B cell (primary cell): ENCODE data around the gene VAMP4. TPM values are rescaled to one million over a fixed set of nuclear protein-coding genes. Genes with fewer than 3 reads are reported as not detected.
A peak's percentile ranks its signal among the peaks of the same experiment; 100 is the strongest.
"Not testable (repeated sequence)": the region's sequence is repeated elsewhere in the genome, so short reads cannot be mapped to it uniquely, and the experiment has no call there.

Experiments
- ATAC-seq: fragments of 200-7000 bp; cut with Tn5 transposase; one replicate; pipeline ENCODE4 v1.10.0; 2021; ENCODE audit warnings: low read depth, mild to moderate bottlenecking, moderate number of reproducible peaks, moderate library complexity
- CTCF ChIA-PET: fragments of 350-600 bp; sonication (Branson Sonifier 250); formaldehyde crosslinking; loops from one replicate; lab custom pipeline; 2021; ENCODE audit warnings: antibody characterized with exemption, inconsistent platforms; lab: Charles Lee
- POLR2A ChIA-PET: fragments of 350-600 bp; sonication (Branson Sonifier 250); formaldehyde crosslinking; loops from one replicate; lab custom pipeline; 2021; ENCODE audit warnings: antibody characterized with exemption; lab: Charles Lee
- DNase-seq: peaks from one replicate; pipeline ENCODE4 v3.0.0; 2013
- H2AFZ ChIP-seq: 2 replicates; pipeline ENCODE4 v1.6.1; 2012; ENCODE audit warnings: mild to moderate bottlenecking, low read depth, low read length; ENCODE audit not compliant: insufficient read depth, poor library complexity, severe bottlenecking
- H3K27ac ChIP-seq, 2 donors: 1 replicate in 1 of 2; 2 replicates in 1 of 2; pipeline ENCODE4 v1.5.1; 2012 to 2013; ENCODE audit warnings: low read length in 2 of 2, mild to moderate bottlenecking in 2 of 2, moderate library complexity in 1 of 2
- H3K27me3 ChIP-seq, 4 experiments: fragments of 200-600 bp in 1 of 4; sonication (generic) in 1 of 4; replicated peaks in 1 of 4; 1 replicate in 2 of 4; 2 replicates in 2 of 4; pipeline versions ENCODE4 v1.6.1 to v1.7.0; 2013 to 2016; ENCODE audit warnings: low read length in 3 of 4, mild to moderate bottlenecking in 2 of 4, mixed read lengths in 1 of 4, moderate library complexity in 1 of 4; ENCODE audit not compliant: insufficient read depth in 4 of 4, control insufficient read depth in 3 of 4; ENCODE audit errors: control extremely low read depth in 1 of 4
- H3K36me3 ChIP-seq, 2 experiments: replicated peaks in 1 of 2; 1 replicate in 1 of 2; 2 replicates in 1 of 2; pipeline versions ENCODE4 v1.6.1 to v1.7.1; 2013; ENCODE audit warnings: low read length in 1 of 2; ENCODE audit not compliant: insufficient read depth in 2 of 2, control insufficient read depth in 1 of 2; ENCODE audit errors: control extremely low read depth in 1 of 2, extremely low read depth in 1 of 2
- H3K4me1 ChIP-seq, 2 donors: fragments of 200-600 bp in 1 of 2; sonication (generic) in 1 of 2; 1 replicate in 1 of 2; 2 replicates in 1 of 2; pipeline versions ENCODE4 v1.5.1 to v1.6.1; 2013 to 2017; ENCODE audit warnings: low read length in 2 of 2; ENCODE audit not compliant: control insufficient read depth in 2 of 2, insufficient read depth in 2 of 2
- H3K4me2 ChIP-seq: replicated peaks from 2 replicates; pipeline ENCODE3; 2012; ENCODE audit warnings: mild to moderate bottlenecking, low read depth, low read length; ENCODE audit not compliant: poor library complexity, severe bottlenecking
- H3K4me3 ChIP-seq, 5 experiments: fragments of 200-600 bp in 1 of 5; sonication (generic) in 1 of 5; 1 replicate in 3 of 5; 2 replicates in 2 of 5; pipeline versions ENCODE4 v1.5.1 to v1.7.0; 2011 to 2016; ENCODE audit warnings: low read length in 4 of 5, mild to moderate bottlenecking in 4 of 5, low read depth in 2 of 5, control low read depth in 1 of 5, moderate library complexity in 1 of 5; ENCODE audit not compliant: insufficient read depth in 1 of 5; ENCODE audit errors: control extremely low read depth in 1 of 5, extremely low read depth in 1 of 5
- H3K79me2 ChIP-seq: fragments of 200-600 bp; sonication (generic); one replicate; pipeline ENCODE4 v1.6.0; 2016; ENCODE audit warnings: low read length; ENCODE audit not compliant: control insufficient read depth, insufficient read depth
- H3K9ac ChIP-seq: fragments of 200-600 bp; sonication (generic); 2 replicates; pipeline ENCODE4 v1.6.1; 2017; ENCODE audit warnings: mild to moderate bottlenecking, low read length, moderate library complexity
- H3K9me3 ChIP-seq, 3 donors: one replicate each; pipeline versions ENCODE4 v1.6.1 to v1.7.1; 2013; ENCODE audit warnings: low read length in 2 of 3; ENCODE audit not compliant: control insufficient read depth in 2 of 3, insufficient read depth in 1 of 3; ENCODE audit errors: control extremely low read depth in 1 of 3
- H4K20me1 ChIP-seq: 2 replicates; pipeline ENCODE4 v1.6.0; 2012; ENCODE audit warnings: mild to moderate bottlenecking, low read length; ENCODE audit not compliant: insufficient read depth, control insufficient read depth, poor library complexity, severe bottlenecking
- H3K27ac Mint-ChIP-seq: one replicate; pipeline ENCODE4 v1.8.0; 2021; ENCODE audit warnings: mixed read lengths
- H3K27me3 Mint-ChIP-seq: one replicate; pipeline ENCODE4 v1.8.0; 2021; ENCODE audit warnings: mixed read lengths
- H3K4me1 Mint-ChIP-seq: one replicate; pipeline ENCODE4 v1.8.0; 2021; ENCODE audit warnings: mixed read lengths
- H3K4me3 Mint-ChIP-seq: one replicate; pipeline ENCODE4 v1.8.0; 2021; ENCODE audit warnings: mixed read lengths
- H3K9me3 Mint-ChIP-seq: one replicate; pipeline ENCODE4 v1.8.0; 2022; ENCODE audit warnings: mixed read lengths; ENCODE audit not compliant: insufficient read depth
- EZH2 ChIP-seq: IDR thresholded peaks from 2 replicates; pipeline ENCODE4 v1.6.1; 2012; ENCODE audit warnings: borderline replicate concordance, low read depth, mild to moderate bottlenecking, moderate library complexity, low read length; ENCODE audit not compliant: insufficient read depth, poor library complexity, severe bottlenecking
- WGBS: methylation state at CpG from one replicate; pipeline ENCODE4 v1.1.5; 2013; ENCODE audit warnings: missing lambda C conversion rate; ENCODE audit not compliant: insufficient coverage; 5-methylcytosine and 5-hydroxymethylcytosine counted together
- intact Hi-C: fragments of 100-400 bp; cut with micrococcal nuclease; formaldehyde crosslinking; loops from one replicate; pipeline ENCODE4 v1.10.0; 2022
- polyA plus RNA-seq: library from polyadenylated mRNA; depleted of rRNA; stranded (reverse); fragments of >200 nt; gene quantifications from 2 replicates; pipeline ENCODE4 v1.2.3, GENCODE V29; 2012
- total RNA-seq, 2 donors: library from RNA; stranded (reverse); fragments of 120-200 nt in 1 of 2; gene quantifications; 1 replicate in 1 of 2; 2 replicates in 1 of 2; pipeline versions ENCODE4 v1.2.3 to v1.2.4, GENCODE V29; 2013 to 2022
- TF ChIP-seq, protein P1 (sequence below): fragments of 200-600 bp; IDR thresholded peaks from one replicate; pipeline ENCODE4 v1.8.0; 2022; ENCODE audit warnings: antibody characterized with exemption, mild to moderate bottlenecking

VAMP4 gene
- total and polyA plus RNA-seq, 2 donors (not counting 1 experiment from before 2014, with no cell fraction given) = 11.6 to 21.8 TPM

DNA sequence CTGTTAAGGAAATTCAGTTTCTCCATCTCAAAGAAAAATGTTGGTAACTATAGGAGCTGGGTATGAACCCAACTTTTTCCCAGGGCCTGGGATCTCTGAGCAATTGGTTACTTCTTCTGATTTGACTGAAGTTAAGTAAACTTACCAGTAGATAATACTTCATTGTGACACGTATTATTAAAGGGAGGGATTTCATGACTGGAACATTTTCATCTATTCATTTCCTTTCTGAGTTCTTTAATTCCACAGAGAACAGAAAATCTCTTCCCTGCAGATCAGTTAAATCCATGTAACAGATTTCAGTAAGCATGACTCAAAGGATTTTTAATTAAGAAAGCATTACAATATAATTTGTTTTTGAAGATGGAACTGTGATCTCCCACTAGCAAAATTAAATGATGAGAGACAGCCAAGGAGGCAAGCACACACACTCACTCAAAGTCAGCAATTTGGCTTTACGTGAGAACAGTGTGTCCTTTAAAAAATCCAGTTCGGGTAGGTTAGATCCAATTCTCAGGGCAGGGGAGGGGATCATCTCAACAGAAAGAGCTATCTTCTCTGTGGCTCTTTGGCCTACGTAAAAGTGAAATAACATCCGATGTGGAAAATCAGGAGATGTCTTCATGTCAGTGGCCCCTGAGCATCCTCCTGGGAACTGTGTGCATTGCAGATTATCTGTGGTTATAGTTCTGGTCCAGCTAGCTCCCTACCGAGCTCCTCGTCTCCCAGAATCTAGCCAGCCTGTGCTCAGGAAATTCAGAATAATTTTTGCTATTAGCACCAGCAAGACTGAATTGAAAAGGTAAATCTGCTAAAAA is 78.6 kb downstream of the VAMP4 start:
- H3K9me3 ChIP-seq = no peaks in the 10 kb centered on the region
- intact Hi-C loops = no loop called here
- ATAC-seq = no peak
- Mint-ChIP-seq H3K9me3 (no peaks in the 10 kb centered on the region), H3K4me1 (no peaks in the 10 kb centered on the region), H3K27ac (no peak overlapping the region), H3K4me3 (no peak overlapping the region), H3K27me3 (peaks cover 8% of the 10 kb centered on the region)
- no peak overlapping the region for H3K4me3 ChIP-seq
- 87% methylated on average over 3 of the region's 7 CpGs for WGBS
- TF ChIP-seq, protein P1, sequence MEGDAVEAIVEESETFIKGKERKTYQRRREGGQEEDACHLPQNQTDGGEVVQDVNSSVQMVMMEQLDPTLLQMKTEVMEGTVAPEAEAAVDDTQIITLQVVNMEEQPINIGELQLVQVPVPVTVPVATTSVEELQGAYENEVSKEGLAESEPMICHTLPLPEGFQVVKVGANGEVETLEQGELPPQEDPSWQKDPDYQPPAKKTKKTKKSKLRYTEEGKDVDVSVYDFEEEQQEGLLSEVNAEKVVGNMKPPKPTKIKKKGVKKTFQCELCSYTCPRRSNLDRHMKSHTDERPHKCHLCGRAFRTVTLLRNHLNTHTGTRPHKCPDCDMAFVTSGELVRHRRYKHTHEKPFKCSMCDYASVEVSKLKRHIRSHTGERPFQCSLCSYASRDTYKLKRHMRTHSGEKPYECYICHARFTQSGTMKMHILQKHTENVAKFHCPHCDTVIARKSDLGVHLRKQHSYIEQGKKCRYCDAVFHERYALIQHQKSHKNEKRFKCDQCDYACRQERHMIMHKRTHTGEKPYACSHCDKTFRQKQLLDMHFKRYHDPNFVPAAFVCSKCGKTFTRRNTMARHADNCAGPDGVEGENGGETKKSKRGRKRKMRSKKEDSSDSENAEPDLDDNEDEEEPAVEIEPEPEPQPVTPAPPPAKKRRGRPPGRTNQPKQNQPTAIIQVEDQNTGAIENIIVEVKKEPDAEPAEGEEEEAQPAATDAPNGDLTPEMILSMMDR = no peak
- TF ChIP-seq EZH2 = no peak
- no peaks in the 10 kb centered on the region for H3K4me1 ChIP-seq
- no peak overlapping the region for H3K4me2 ChIP-seq
- H3K9ac ChIP-seq = no peak overlapping the region
- no peak for DNase-seq
- H3K79me2 ChIP-seq = no peaks in the 10 kb centered on the region
- H3K36me3 ChIP-seq = no peaks in the 10 kb centered on the region
- no peaks in the 10 kb centered on the region for H3K27me3 ChIP-seq
- no peak overlapping the region for H2AFZ ChIP-seq
- H3K27ac ChIP-seq = no peak overlapping the region
- H4K20me1 ChIP-seq = no peaks in the 10 kb centered on the region
- POLR2A ChIA-PET = no interaction called here
- CTCF ChIA-PET = interaction anchor here (1.0 kb wide), 1 partner anchor 30 kb away, joined by 3 read pairs; no protein-coding TSS in a partner anchor

DNA sequence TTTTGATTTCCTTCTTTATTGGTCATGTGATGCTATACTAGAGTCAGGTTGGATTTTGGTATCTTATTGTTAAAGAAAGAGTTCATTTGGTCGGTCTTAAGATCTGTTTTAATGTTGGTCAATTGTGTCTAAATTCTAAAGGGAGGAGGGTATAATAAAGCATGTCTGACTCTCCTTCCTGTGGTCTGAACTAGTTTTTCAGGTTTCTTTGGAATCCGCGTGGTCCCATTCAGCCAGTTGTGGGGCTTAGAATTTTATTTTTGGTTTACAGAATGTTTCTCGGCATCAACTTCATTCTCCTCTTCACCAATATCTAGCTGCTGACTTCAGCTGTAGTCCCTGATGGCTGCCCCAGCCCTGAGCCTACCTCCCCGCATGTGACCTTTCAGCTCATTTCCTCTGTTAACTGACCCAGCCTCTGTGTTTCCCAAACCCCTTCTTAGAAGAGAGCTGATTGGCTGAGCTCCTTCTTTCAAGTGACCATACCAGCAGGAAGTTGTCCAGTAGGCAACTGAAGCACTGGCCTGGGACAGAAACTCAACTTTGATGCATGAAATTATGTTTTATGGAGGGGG is 80.7 kb downstream of the VAMP4 start:
- Histone ChIP-seq H4K20me1 (no peaks in the 10 kb centered on the region), H3K79me2 (no peaks in the 10 kb centered on the region), H3K27ac (no peak overlapping the region), H3K4me2 (no peak overlapping the region), H3K36me3 (no peaks in the 10 kb centered on the region), H2AFZ (no peak overlapping the region), H3K9ac (no peak overlapping the region), H3K27me3 (peaks cover 0 to 4% (median 0%) of the 10 kb centered on the region in 4 experiments), H3K4me3 (no peak overlapping the region), H3K9me3 (no peaks in the 10 kb centered on the region), H3K4me1 (no peaks in the 10 kb centered on the region)
- 88% methylated on average over 2 of the region's 5 CpGs for WGBS
- Mint-ChIP-seq H3K4me3 (no peak overlapping the region), H3K27ac (no peak overlapping the region), H3K4me1 (no peaks in the 10 kb centered on the region), H3K9me3 (no peaks in the 10 kb centered on the region), H3K27me3 (peaks cover 10% of the 10 kb centered on the region)
- intact Hi-C loops = no loop called here
- ATAC-seq (no peak), DNase-seq (no peak)
- ChIA-PET POLR2A (no interaction called here), CTCF (no interaction called here)
- TF ChIP-seq EZH2 = no peak
- TF ChIP-seq, protein P1 = no peak

DNA sequence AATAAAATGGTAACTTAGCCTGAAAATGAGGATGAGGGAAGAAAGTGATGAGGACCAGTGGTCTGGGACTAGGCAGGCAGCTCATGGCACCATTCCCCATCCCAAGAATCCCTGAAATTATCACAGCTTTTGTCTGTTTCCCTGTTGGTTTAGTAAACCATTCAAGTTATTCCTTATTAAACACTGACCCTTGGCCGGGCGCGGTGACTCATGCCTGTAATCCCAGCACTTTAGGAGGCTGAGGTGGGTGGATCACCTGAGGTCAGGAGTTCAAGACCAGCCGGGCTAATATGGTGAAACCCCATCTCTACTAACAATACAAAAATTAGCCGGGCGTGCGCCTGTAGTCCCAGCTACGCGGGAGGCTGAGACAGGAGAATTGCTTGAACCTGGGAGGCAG is 85.7 kb downstream of the VAMP4 start:
- H3K4me2 ChIP-seq, H3K4me1 Mint-ChIP-seq, CTCF ChIA-PET, H3K36me3 ChIP-seq, H3K9ac ChIP-seq, H3K4me3 Mint-ChIP-seq, H3K79me2 ChIP-seq, H3K9me3 Mint-ChIP-seq, POLR2A ChIA-PET, ATAC-seq, H3K27ac Mint-ChIP-seq, H4K20me1 ChIP-seq, H3K4me3 ChIP-seq, intact Hi-C loops, H3K9me3 ChIP-seq, H3K27ac ChIP-seq, DNase-seq: not testable (repeated sequence)
- 96% methylated on average over 5 of the region's 9 CpGs for WGBS
- Histone ChIP-seq H3K27me3 (peaks cover 0 to 20% (median 2%) of the 10 kb centered on the region in 4 experiments), H2AFZ (peak overlapping the region; percentile 50), H3K4me1 (peaks cover 8 to 13% of the 10 kb centered on the region in 2 donors)
- H3K27me3 Mint-ChIP-seq = peaks cover 43% of the 10 kb centered on the region
